GM19455 (cell line): ENCODE data around the gene GFI1B.
"Not testable (repeated sequence)": the region's sequence is repeated elsewhere in the genome, so short reads cannot be mapped to it uniquely, and the experiment has no call there.

Source experiments
- ATAC-seq: cut with Tn5 transposase; IDR thresholded peaks from one replicate; pipeline ENCODE4 v1.9.1; 2021; ENCODE audit not compliant: unreplicated experiment

GFI1B gene

DNA sequence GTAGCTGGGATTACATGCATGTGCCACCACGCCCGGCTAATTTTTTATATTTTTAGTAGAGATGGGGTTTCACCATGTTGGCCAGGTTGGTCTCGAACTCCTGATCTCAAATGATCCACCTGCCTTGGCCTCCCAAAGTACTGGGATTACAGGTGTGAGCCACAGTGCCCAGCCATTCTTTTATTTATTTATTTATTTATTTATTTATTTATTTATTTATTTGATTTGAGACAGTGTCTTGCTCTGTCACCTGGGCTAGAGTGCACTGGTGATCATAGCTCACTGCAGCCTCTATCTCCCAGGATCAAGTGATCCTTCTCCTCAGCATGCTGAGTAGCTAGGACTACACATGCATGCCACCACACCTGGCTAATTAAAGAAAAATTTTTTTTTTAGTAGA is 10.6 kb upstream of the GFI1B start:
- not testable (repeated sequence) for ATAC-seq

DNA sequence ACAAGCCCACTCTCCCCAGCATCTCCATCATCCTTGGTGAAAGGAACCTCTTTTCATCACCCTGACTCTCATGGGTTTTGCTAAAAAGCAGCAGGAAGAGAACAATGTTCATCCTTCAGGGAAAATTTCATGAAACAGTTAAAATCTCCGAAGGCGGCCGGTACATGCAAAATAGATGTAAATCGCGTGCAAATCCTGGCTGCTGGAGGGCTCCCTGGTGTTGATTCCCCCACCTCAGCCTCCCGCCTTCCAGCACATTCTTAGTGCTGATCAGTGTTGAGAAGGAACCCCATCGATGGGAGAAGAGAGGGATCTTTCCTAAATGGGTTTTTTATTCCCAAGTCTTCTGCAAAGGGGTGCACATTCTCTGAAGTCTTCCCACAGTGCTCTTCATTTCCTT is 8.7 kb upstream of the GFI1B start:
- no peak for ATAC-seq

DNA sequence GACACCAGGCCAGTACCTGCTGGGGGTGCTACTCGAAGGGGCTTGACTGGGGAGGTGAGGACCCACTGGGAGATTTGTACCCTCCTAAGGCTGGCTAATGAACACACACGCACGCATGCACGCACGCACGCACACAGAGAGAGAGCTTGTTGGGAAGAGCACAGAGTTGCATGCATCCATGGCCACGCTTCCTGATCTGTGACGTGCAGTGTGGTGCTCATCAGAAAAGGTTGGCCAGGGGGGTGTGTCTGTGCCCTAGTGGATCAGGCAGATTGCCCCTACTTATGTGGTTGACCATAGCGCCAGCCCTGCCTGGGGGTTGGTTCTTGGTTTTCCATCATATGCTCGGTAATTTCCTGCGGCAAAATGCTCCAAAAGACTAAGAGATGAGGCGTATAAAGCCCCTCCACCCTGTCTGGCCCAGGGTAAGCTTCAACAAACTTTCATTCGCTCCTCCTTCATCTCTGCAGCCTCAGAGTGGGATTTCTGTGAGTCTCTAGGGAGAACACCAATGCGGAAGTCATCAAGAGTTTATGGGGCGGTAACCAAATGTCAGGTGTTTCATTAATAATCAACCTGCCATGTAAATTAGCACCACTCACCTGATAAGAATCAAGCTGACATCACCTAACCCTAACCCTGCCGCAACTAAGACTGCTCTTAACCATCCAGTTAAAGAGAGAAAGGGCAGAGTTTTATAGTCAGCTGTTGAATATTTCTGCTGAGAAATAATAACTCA is 8.0 kb upstream of the GFI1B start:
- ATAC-seq = no peak

DNA sequence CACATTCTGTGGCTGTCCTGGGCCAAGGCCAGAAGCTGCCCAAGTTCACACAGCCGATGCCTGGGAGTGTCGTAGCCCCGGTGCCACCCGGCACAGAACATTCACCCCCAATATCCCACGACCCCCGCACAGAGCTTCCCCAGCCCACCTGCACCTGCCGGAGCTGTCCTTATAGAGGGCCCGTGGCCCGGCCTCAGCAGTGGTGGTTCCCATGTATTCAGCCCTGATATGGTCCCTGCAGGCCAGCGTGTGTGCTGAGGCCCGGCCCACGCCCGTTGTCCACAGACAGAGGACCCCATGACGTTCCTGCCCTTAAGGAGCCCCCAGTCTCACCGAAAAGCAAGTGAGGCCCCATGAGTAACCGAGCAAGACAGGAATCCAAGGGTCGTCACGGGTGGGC is 5.3 kb upstream of the GFI1B start:
- no peak for ATAC-seq

DNA sequence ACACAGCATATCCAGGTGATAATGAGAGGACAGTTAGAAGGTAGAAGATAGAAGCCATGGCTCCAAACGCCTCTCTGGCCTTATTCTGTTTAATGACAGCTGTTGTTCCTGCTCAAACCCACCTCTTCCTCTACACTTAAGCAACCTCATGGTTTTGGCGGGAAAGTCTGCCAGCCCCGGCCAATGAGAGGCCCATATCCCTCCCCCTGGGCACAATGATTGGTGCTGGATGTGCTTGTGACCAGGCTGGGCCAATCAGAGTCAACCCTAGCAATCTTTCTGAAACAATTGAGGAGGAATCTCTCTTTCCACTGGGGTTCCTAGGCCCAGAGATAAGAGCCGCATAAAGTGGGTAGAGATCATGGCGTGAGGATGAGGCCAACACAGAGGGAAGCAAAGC is 4.8 kb upstream of the GFI1B start:
- no peak for ATAC-seq

DNA sequence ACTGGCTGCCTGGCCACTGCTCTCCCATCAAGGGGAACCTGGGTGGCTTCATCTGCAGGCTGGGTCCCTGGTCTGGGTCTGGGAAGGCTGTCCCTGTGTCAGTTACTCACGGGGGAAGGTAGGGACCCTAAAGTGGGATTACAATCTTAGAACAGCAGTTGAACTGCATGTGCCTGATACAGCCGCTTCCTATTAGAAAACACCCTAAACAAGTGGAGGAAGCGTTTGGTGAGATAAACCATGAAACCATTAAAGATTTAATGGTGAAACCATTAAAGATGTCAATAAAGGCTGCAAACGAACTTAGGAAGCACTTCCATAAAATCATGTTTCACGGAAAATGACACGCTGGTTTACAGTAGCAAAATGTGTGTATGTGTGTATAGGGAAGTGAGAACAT is 2.5 kb upstream of the GFI1B start:
- ATAC-seq = no peak

DNA sequence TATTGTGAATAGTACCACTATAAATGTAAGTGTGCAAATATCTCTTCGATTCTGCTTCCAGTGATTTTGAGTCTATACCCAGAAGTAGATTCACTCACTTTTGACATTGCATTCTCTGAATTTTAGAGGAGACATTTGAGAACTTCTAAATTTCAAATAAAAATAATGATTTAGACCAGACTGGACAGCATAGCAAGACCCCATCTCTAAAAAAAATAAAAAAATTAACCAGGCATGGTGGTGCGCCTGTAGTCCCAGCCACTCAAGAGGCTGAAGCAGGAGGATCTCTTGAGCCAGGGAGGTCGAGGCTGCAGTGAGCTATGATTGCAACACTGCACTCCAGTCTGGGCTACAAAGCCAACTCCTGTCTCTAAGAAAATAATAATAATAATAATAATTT is 1.9 kb upstream of the GFI1B start:
- ATAC-seq = no peak

DNA sequence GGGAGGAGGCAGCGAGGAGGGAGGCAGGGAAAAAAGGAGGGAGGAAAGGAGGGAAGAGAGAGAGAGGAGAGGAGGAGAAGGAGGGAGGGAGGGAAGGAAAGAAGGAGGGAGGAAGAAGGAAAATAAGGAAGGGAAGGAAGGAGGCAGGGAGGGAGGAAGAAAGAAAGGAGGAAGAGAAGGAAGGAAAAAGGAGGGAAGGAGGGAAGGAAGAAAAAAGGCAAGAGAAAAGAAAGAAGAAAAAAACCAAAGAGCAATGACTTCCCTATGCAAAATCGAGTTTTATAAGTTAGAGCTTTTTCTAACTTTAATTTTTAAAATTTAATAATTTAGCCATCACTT is 413 bp upstream of the GFI1B start:
- ATAC-seq = no peak

DNA sequence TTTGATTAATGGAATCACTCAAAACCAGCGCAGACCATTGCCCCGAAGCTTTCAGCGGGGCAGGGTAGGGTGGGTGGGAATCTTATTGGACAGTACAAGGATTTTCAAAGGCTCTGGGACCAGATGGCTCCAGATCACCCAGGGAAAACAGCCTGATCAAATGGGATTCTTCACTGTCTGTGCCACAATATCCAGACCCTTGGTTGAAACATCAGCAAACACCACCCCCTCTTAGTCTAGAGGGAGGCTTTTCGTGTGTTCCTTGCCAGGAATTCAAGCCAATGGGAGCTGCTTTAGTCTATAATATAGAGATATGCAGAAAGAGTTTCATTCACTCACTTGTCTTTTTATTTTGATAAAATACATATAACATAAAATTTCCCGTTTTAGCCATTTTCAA is 1.7 kb downstream of the GFI1B start:
- no peak for ATAC-seq

DNA sequence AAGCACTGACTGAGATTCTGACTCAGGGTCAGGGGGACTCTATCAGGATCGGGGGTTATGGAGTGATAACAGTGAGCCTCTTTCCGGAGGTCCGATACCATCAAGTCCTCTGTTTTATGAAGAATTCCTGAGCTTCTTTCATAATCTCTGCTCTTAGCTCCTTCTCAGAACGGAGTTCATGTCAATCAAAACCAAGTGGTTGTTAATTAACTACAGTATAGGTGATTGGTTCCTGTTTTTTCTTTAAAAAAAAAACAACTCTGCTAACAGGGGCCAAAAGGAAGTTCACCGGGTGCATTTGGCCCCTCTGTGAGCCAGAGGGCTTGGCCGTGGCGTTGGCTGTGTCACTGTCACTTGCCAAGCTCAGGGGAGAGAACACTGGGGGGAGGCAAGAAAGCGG is 4.0 kb downstream of the GFI1B start:
- ATAC-seq = no peak

DNA sequence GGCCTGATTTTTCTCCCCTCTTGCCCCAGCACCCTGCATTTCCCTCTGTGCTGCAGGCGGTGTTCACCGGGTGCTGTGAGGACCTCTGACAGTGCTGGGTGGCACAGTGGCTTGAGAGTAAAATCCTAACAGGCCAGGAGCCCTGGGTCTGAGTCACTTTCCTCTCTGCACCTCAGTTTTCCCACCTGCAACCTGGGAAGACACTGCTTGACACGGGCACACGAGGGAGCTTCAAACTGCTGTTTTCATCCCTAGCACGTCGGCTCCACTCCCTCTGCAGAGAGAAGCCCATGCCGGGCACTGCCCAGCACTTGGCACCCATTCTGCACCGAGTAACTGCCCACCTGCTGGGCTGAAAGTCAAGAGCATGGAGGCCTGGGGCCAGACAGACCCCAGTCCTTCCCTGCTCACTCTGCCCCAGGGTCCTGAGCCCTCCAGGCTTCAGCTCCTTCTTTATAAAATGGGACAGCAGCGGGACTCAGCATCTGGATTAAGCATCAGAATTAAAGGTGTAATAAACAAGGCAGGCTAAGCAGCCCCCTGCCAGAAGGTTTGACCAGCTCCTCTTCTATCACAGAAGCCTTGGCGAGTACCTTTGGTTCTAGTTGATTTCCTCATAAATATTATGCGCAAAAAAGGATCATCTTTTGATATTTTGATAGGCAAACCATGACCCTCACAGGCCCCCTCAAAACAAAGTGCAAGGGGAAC is 5.2 kb downstream of the GFI1B start:
- ATAC-seq = no peak

DNA sequence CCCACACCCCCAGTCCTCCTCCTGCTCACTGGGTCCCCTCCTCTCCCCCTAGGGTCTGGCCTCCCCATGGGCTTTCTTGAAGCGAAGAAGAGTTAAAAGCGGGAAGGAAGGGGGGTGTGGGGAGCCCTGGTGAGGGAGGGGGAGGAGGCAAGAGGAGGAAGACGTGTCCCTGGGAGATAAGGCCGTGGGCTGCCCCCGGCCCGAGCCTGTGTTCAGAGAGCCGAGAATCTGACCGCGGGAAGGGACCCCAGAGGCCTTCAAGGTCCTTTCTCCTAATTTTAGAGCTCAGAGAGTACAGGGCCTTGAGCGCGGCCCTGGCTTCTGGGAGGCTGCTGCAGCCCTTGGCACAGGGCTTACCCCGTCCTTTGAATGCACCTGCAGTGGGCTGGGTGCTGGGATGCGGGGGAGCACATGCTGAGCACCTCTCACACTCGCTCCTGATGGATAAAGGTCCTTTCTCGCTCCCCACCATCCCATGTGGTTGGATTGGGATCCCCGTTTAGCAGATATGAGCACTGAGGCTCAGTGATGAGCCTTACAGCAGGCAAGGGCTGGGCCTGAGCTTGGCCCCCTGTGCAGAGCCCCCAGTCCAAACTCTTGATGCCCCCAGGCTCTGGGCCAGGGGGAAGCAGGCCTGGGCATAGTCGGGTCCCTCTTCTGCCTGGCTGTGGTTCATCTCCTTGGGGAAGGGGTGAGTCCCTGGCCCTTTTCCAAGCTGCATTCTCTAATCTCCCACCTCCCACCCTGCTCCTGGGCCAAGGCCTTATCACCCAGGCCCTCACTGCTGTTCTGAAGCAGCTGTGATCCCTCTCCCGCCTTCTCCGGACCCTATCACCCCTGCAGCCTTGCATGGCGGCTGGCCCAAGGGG is 5.9 kb downstream of the GFI1B start:
- ATAC-seq = no peak

DNA sequence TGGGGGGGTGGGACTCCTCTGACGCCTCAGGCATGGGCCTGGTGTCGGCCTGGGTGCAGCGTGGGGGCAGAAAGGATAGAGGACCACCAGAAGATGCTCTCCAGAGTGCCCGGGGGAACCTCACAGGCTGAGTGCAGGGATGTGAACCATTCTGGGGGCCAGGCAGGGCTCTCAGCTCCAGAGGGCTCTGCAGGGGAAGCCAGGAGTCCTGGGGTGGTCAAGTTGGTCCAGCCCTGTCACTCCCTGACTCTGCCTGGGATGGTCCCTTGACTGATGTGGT is 6.5 kb downstream of the GFI1B start:
- ATAC-seq = no peak

DNA sequence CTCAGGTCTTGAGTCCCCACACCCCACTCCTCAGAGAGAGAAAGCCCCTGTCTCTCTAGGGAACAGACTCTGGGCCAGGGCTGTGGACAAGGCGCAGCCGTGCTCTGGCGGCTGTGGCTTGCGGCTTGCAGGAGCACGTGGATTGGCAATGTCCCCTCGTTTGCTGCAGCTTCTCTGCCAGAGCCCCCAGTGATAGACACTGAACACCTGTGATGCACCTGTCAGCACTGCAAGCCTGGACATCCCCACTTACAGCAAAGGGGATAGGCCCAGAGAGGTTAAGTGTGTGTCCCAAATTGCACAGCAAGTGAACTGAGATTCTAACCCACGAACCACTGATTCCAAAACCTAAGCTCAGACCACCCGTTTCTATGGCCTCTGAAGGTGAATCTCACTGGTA is 7.0 kb downstream of the GFI1B start:
- ATAC-seq = no peak

DNA sequence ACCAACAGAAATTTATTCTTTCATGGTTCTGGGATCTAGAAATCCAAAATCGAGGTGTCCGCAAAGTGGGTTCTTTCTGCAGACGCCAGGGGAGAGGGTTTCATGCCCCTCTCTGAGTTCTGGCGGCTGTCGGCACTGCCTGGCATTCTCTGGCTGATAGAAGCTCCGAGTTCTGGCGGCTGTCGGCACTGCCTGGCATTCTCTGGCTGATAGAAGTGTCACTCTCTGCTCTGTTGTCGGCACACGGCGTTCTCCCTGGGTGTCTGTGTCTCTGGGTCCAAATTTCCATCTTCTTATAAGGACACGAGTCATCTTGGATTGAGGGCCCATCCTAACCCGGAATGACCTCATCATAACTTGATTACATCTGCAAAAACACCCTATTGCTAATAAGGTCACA is 7.6 kb downstream of the GFI1B start:
- no peak for ATAC-seq

DNA sequence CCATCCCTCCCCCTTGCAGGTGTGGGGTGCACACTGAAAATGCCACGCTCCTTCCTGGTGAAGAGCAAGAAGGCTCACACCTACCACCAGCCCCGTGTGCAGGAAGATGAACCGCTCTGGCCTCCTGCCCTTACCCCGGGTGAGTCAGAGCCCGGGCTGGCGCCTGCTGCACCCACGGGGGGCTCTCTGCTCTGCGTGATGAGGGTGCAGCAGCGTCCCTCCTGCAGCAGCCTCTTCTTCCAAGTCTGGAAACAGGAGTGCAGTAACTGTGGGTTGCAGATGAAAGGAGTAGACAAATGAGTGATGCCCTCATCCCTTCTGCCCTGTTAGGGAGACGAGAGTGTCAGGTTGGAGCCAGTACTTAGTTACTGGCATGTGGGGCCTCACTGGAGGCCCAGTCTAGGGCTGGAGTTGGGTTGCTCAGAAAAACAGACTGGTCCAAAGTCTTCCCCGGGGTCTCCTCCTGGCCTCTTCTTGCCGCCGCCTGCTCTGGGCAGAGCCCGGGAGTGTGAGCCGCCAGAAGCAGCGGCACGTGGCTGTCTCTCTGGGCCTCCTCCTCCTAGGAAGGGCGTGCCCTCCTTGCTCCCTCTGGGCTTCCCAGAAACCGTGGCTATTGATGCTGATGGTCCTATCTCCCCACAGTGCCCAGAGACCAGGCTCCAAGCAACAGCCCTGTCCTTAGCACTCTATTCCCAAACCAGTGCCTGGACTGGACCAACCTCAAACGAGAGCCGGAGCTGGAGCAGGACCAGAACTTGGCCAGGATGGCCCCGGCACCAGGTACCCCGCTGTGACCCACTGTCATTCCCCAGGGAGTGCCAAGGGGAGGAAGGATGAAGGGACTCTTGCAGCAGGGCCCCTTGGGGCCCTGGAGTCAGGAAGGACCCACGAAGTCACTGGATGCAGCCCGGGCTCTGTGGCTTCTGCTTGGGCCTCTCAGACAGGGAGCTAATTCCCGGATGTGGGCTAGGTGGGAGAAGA is 8.4 kb downstream of the GFI1B start:
- no peak for ATAC-seq

DNA sequence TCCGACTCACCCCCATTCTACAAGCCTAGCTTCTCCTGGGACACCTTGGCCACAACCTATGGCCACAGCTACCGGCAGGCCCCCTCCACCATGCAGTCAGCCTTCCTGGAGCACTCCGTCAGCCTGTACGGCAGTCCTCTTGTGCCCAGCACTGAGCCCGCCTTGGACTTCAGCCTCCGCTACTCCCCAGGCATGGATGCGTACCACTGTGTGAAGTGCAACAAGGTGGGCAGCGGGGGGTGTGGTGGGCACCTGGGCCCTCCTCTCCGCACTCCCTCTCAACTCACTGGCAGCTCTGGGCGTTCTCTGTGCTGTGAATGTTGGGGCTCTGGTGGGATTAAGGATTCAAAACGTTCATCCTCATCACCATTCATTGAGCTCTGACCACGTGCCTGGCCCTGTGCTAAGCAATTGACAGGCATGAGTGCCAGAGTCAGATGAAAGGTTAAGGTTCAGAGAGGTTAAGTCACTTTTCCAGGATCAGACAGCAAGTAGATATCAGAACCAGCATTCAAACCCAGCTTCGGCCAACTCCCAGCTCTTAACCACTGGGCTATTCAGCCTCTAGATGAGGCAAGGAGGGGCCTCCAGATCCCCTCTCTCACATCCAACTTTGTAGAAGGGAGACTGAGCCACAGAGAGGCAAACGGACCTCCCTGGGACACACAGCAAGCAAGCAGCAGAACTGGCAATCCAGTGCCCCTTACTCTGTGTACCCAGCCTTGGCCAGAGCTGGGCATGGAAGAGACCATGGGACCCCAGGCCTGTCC is 9.9 kb downstream of the GFI1B start:
- no peak for ATAC-seq

DNA sequence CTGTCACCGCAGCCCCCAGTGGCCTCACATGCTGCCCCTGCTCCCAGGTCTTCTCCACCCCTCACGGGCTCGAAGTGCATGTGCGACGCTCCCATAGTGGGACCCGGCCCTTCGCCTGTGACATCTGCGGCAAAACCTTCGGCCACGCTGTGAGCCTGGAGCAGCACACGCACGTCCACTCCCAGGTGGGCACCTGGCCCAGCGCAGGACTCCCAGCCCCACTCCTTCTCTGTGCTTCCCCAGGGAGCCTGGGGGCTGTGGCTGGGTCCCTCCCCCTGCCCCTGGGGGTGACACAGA is 10.5 kb downstream of the GFI1B start:
- no peak for ATAC-seq

DNA sequence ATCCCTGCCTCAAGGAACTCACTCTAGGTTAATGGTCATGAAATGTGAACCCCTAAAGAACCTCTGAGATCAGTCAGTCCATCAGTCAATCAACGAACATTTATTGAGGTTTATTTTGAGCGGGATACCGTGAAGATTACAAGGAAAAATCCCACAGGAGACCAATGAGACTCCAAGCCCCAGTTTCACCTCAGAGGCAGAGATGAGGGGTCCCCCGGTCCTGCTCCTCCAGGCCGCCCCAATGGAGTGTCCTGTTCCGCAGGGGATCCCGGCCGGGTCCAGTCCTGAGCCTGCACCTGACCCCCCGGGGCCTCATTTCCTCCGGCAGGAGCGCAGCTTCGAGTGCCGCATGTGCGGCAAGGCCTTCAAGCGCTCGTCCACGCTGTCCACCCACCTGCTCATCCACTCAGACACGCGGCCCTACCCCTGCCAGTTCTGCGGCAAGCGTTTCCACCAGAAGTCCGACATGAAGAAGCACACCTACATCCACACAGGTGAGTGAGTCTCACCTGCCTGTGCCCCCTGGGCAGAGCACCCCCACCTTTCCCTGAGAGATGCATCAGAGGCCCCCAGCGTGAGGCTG is 11.0 kb downstream of the GFI1B start:
- ATAC-seq = no peak

DNA sequence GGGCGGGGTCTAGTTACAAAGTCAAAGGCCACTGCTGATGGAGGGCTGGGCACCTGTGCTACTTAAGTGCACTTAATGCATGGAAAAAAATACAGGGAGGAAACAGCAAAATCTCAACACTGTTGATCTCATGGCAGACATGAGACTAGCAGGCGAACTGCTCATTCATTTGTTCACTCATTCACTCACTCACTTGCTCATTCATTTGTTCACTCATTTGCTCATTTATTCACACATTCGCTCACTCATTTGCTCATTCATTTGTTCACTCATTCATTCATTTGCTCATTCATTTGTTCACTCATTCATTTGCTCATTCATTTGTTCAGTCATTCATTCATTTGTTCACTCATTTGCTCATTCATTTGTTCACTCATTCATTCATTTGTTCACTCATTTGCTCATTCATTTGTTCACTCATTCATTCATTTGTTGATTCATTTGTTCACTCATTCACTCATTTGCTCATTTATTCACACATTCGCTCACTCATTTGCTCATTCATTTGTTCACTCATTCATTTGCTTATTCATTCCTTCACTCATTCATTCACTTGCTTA is 11.6 kb downstream of the GFI1B start:
- not testable (repeated sequence) for ATAC-seq
